ENCODE data around the gene CENPL.
"Not testable (repeated sequence)": the region's sequence is repeated elsewhere in the genome, so short reads cannot be mapped to it uniquely, and the experiment has no call there.

CENPL gene

GRCh38 chr1:173824315-173825081 lies at the start of gene CENPL, which contains the start of gene DARS2:
Gene CENPL (minus strand): TSS chr1:173824883. CDS start chr1:173811299, 13,584 bp downstream.
Gene DARS2 (plus strand): TSS chr1:173824673. CDS start chr1:173825230, 557 bp downstream.
- peak; percentile 72 to 92 for DNase-seq (ENCODE audit: low read depth in 1 of 2, low spot score in 1 of 2)

- DNase-seq (ENCODE audit: low read depth in 1 of 2, low spot score in 1 of 2), result no peak
Observed at GRCh38 chr1:173871500-173871899, 46.8 kb upstream of the CENPL start.

- no peak for DNase-seq (ENCODE audit: low read depth in 1 of 2, low spot score in 1 of 2)
Observed at GRCh38 chr1:173871091-173871490, 46.4 kb upstream of the CENPL start.

GRCh38 chr1:173870252-173871075 lies 45.8 kb upstream of the CENPL start:
- DNase-seq (ENCODE audit: low read depth in 1 of 2, low spot score in 1 of 2), result no peak

GRCh38 chr1:173869021-173869359 lies 44.3 kb upstream of the CENPL start:
- no peak for DNase-seq (ENCODE audit: low read depth in 1 of 2, low spot score in 1 of 2)

- peak; percentile 91 to 94 for DNase-seq (ENCODE audit: low read depth in 1 of 2, low spot score in 1 of 2)
Observed at GRCh38 chr1:173868266-173869020, 43.8 kb upstream of the CENPL start, which contains the start of gene ZBTB37. Gene ZBTB37 (plus strand): TSS chr1:173868380. CDS start chr1:173870226, 1,846 bp downstream.

GRCh38 chr1:173867753-173868265 lies 43.1 kb upstream of the CENPL start, which contains the start of gene GAS5:
Gene GAS5 (minus strand): TSS chr1:173867989.
- peak in 1 of 2 donors; percentile 100 for DNase-seq (ENCODE audit: low read depth in 1 of 2, low spot score in 1 of 2)

- no peak for DNase-seq (ENCODE audit: low read depth in 1 of 2, low spot score in 1 of 2)
Observed at GRCh38 chr1:173867141-173867752, 42.6 kb upstream of the CENPL start.

GRCh38 chr1:173866413-173867115 lies 41.9 kb upstream of the CENPL start:
- DNase-seq (ENCODE audit: low read depth in 1 of 2, low spot score in 1 of 2), result no peak

GRCh38 chr1:173865468-173866164 lies 40.9 kb upstream of the CENPL start:
- no peak for DNase-seq (ENCODE audit: low read depth in 1 of 2, low spot score in 1 of 2)

- DNase-seq (ENCODE audit: low read depth in 1 of 2, low spot score in 1 of 2), result no peak
Observed at GRCh38 chr1:173864179-173864867, 39.6 kb upstream of the CENPL start.

GRCh38 chr1:173863224-173864161 lies 38.8 kb upstream of the CENPL start:
- DNase-seq (ENCODE audit: low read depth in 1 of 2, low spot score in 1 of 2), result no peak

GRCh38 chr1:173862769-173863223 lies 38.1 kb upstream of the CENPL start:
- DNase-seq (ENCODE audit: low read depth in 1 of 2, low spot score in 1 of 2), result no peak

GRCh38 chr1:173862146-173862768 lies 37.6 kb upstream of the CENPL start:
- peak in 1 of 2 donors; percentile 50 for DNase-seq (ENCODE audit: low read depth in 1 of 2, low spot score in 1 of 2)

- no peak for DNase-seq (ENCODE audit: low read depth in 1 of 2, low spot score in 1 of 2)
Observed at GRCh38 chr1:173861731-173862145, 37.1 kb upstream of the CENPL start.

- no peak for DNase-seq (ENCODE audit: low read depth in 1 of 2, low spot score in 1 of 2)
Observed at GRCh38 chr1:173860065-173860464, 35.4 kb upstream of the CENPL start.

GRCh38 chr1:173859547-173859946 lies 34.9 kb upstream of the CENPL start:
- not testable (repeated sequence) for DNase-seq (ENCODE audit: low read depth in 1 of 2, low spot score in 1 of 2)
